Cerebellar nuclear complex (tissue), 1 donor: Measurements from ENCODE around the gene ATP1B1.

Experiments
- DNase-seq, 2 experiments: peaks; one replicate each; lab custom pipeline; 2025; lab: John Stamatoyannopoulos, UW

ATP1B1 gene

DNA sequence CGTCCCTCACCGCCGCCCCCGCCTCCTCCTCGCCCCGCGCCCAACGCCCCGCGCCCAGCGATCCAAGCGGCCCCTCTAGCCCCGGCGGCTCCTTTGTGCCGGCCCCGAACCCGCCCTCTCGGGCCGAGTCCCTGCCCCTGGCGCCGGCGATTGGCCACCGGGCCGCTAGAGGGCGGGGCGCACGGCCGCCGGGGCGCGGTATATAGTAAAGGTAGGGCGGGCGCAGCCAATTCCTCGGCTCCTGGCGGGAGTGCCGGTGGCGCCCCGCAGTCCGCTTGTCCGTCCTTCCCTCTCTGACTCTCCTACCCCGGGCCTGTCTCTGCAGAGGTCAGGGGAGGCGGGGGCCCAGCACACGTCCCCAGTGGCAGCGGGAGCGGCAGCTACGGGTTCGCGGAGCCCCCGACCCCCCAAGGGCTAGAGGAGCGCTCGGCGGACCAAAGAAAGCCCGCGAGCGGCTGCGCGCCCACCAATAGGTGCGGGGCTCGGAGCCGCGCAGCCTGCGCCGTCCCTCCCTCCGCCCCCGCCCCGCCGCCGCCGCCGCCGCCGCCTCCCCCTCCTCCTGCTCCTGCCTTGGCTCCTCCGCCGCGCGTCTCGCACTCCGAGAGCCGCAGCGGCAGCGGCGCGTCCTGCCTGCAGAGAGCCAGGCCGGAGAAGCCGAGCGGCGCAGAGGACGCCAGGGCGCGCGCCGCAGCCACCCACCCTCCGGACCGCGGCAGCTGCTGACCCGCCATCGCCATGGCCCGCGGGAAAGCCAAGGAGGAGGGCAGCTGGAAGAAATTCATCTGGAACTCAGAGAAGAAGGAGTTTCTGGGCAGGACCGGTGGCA lies at the start of gene ATP1B1:
Gene ATP1B1 (plus strand): TSS at position 596 of the 826 bp plus-strand sequence. CDS start 140 bp downstream, at position 736.
- DNase-seq = peak in 1 of 2 experiments; percentile 46

- no peak for DNase-seq
Observed at GRCh38 chr1:169059421-169059820, 47.1 kb upstream of the ATP1B1 start.

GRCh38 chr1:169060043-169060722 lies 46.3 kb upstream of the ATP1B1 start:
- DNase-seq = no peak

GRCh38 chr1:169060919-169061639 lies 45.4 kb upstream of the ATP1B1 start:
- DNase-seq = no peak

DNA sequence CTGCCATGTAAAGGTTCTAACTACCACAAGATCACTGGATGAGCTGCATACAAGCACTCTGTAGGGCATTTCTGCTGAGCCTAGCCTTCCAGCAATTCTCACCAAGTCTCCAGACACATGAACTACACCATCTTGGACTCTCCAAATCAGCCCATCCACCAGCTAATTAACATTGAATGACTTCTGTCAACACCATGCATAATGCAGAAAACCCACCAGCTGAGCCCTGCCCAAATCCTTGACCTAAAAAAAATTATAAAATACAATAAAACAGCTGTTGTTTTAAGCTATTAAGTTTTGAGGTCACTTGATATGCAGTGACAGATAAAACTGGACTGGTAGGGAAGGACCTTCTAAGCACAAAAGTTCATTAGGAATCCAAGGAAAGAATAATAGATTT lies 44.3 kb upstream of the ATP1B1 start:
- DNase-seq = no peak

GRCh38 chr1:169064103-169064502 lies 42.4 kb upstream of the ATP1B1 start:
- no peak for DNase-seq

DNA sequence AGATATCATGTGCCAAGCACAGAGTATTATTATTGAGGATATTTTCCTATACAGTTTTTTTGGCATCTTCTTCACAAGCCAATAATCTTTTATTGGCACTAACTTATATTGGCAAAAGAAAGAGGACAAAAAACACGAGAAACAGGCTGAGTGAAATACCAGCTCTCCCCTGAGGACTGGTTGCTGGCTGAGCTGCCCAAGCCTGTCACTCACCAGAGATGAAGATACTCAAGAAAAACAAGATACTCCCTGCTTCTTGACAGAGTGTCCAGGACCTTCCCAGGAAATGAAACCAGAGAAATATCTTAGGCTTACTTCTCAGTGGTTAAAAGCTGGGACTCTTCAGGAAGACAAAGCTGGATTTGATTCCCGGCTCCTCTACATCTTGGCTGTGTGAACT lies 35.9 kb upstream of the ATP1B1 start:
- no peak for DNase-seq

- DNase-seq = no peak
Observed at GRCh38 chr1:169070958-169071357, 35.5 kb upstream of the ATP1B1 start.

- no peak for DNase-seq
Observed at GRCh38 chr1:169072945-169073725, 33.4 kb upstream of the ATP1B1 start.

GRCh38 chr1:169078163-169078883 lies 28.2 kb upstream of the ATP1B1 start:
- DNase-seq = no peak

DNA sequence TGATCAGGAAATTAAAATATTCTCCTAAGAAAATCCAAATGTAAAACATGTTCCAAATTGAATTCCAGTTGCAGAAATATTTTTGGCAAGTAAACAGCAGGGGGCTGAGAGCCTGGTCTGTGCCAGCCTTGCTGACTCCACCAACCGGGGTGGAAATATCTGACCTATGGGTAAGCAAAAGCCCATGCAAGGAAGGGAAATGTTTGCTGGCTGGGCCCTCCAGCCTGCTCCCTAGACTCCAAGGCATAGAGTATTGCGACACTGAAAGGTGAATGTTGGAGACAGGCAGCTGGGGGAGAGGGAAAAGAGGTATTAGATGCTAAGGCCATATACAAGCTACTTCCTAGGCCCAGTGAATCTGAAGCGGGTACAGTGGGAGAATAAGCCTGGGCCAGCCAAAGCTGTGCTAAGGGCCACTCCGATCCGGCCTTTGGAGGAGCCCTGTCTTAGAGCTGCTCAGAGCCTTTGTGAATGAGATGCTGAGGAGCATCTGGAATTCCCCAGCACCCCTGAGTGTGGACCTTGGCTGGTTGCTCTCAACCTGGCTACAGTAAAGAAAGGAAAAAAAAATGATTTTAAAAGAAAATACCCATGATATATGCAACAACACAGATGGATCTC lies 24.9 kb upstream of the ATP1B1 start:
- no peak for DNase-seq

GRCh38 chr1:169085911-169086310 lies 20.6 kb upstream of the ATP1B1 start:
- no peak for DNase-seq

DNA sequence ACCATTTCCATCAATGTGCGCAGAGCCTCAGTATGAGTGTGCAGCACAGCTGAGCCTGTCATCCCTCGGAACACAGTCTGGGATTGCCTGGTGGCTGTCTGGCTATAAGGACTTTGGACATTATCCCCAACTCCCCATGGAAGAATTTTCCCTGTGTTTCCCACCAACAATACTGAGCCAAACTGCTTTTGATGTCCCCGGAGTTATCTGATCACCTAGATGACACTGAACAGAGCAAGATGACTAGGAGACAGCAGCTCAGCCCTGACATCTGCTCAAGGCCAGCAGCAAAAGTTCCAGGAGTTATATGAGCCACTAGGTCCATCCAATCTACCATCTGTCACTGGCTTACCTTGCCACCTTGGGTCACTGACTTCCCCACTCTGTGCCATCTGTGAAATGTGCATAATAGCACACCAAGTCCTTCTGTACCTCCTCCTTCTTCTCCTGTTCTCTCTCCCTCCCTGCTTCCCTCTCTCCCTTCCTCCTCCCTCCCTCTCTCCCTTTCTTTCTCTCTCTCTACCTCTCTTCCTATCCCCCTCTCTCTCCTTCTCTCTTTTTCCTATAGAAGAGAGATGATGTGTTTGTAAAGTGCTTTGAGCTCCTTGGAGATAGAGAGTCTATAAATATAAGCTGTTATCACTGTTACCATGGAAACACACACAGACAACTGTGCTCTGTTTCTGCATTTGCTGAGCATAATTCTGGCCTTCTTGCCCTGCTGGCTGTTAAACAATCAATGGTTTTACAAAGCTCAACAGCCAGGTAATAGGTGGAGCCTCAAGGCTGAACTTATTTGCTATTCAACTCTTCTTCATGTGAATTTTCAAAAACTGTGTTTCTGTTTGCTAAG lies 19.7 kb upstream of the ATP1B1 start:
- no peak for DNase-seq

GRCh38 chr1:169087876-169088275 lies 18.6 kb upstream of the ATP1B1 start:
- DNase-seq = no peak

- no peak for DNase-seq
Observed at GRCh38 chr1:169089776-169090175, 16.7 kb upstream of the ATP1B1 start.

DNA sequence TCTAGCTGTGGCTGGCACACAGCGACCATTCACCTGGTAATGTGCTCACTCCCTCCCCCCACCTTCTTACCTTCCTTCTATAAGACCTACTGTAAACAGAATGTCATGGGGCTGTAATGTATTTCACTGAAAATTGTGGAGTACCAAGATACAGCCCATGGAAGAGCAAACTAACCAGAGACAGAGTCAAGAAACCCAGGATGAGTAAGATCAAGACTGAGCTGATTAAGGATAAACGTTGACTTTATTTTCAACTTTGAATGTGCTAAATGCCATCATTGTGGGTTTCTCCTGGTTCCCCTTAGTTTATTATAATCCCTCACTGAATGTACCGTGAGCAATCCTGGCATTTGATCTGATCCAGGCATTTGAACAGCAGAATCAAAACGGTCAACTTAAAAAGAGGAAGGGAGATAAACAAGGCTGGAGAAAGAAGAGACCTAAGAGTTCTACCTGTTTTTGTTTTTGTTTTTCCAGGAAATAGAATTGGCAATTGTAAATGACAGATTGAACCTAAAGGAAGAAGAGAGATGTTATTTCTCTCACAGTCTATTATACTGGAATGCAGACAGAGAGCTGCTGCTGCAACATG lies 16.1 kb upstream of the ATP1B1 start:
- DNase-seq = no peak

- DNase-seq = no peak
Observed at GRCh38 chr1:169090900-169091311, 15.6 kb upstream of the ATP1B1 start.

DNA sequence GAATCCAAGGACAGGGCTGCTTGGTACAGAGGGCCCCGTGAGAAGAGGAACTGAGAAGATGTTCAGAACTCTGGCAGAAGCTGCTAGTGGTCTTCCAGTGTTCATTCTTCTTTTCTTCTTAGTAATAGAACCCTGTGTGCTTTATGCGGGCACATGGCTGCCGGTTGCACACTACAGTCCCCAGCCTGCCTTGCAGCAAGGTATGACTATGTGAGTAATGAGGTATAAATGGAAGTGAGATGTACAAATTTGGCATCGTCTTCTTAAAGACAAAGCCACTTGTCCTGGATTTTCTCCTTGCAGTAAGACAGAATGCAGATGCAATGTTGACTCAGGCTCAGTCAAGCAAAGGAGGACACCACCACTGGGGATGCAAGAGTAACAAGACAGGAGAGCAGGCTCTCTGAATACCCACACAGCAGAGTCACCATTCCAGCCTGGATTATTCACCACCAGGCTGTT lies 15.0 kb upstream of the ATP1B1 start:
- DNase-seq = no peak

DNA sequence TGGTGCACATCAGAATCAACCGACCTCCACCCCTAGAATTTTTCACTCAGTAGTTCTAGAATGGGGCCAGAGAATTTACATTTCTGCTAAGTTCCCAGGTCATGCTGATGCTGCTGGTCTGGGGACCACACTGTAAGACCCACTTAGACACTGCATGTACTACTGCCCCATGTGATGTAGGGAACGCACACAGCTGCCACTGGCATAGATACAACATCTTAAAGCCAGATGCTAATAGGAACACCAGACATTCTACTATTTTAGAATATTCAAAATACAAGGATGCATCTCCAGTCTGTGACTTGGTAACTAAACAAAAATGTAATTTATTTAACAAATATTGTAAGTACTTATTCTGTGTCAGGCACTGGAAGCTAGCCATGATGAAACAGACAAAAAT lies 14.1 kb upstream of the ATP1B1 start:
- DNase-seq = no peak
